Activated CD4-positive, alpha-beta T cell treated with anti-CD3 and anti-CD28 coated beads, Interleukin-2, Interleukin-4, amounts not matched to agents 100 ng/mL and 50 ng/mL, durations not matched to agents 16 hours and 8 hours (primary cell): Measurements from ENCODE around the gene CDKN2B.
A peak's percentile ranks its signal among the peaks of the same experiment; 100 is the strongest.
"Not testable (repeated sequence)": the region's sequence is repeated elsewhere in the genome, so short reads cannot be mapped to it uniquely, and the experiment has no call there.

ENCODE experiments used
- DNase-seq: peaks from one replicate; pipeline ENCODE4 v3.0.0-alpha.2; 2020; ENCODE audit warnings: low spot score

The CDKN2B gene

GRCh38 chr9:21969011-21969940 is 39.8 kb downstream of the CDKN2B start:
- DNase-seq: no peak

GRCh38 chr9:21968331-21969010 is 40.6 kb downstream of the CDKN2B start:
- DNase-seq: no peak

GRCh38 chr9:21967702-21968101 is 41.4 kb downstream of the CDKN2B start:
- DNase-seq: no peak

- DNase-seq: no peak
Measured at GRCh38 chr9:21967169-21967568, 41.9 kb downstream of the CDKN2B start.

GRCh38 chr9:21966140-21966851 is 42.8 kb downstream of the CDKN2B start:
- no peak for DNase-seq

GRCh38 chr9:21965401-21965951 is 43.6 kb downstream of the CDKN2B start:
- DNase-seq: peak; percentile 47

- peak; percentile 63 for DNase-seq
Measured at GRCh38 chr9:21964925-21965385, 44.1 kb downstream of the CDKN2B start.

- no peak for DNase-seq
Measured at GRCh38 chr9:21961569-21961968, 47.5 kb downstream of the CDKN2B start.

GRCh38 chr9:21959268-21959667 is 49.8 kb downstream of the CDKN2B start:
- DNase-seq: not testable (repeated sequence)

- DNase-seq: no peak
Measured at GRCh38 chr9:21958833-21959232, 50.3 kb downstream of the CDKN2B start.
